G401.6 (cell line): ENCODE results near the gene TRIM2.

Experiments
- FAIRE-seq: peaks from 2 replicates; lab custom pipeline; 2012; peaks lifted over from hg19 to GRCh38; lab: Jason Lieb, UNC

TRIM2 gene

DNA sequence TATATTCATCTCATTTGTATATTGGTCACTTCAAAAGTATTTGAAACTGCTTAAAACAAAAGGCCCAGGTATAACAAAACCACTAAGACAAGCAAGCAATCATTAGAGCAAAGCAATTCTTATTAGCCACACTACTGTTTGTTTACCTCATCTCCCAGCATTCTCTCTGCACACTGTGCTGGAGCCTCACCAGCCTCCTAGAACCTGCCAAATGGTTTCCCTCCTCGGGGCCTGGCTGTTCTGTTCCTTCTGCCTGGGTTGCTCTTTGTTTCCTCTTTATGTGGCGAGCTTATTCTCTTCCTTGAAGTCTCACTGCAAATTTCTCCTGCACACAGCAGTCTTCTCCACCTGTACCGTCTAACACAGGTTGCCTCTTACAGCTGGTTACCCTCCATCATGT, 72.7 kb downstream of the TRIM2 start:
- FAIRE-seq: no peak

DNA sequence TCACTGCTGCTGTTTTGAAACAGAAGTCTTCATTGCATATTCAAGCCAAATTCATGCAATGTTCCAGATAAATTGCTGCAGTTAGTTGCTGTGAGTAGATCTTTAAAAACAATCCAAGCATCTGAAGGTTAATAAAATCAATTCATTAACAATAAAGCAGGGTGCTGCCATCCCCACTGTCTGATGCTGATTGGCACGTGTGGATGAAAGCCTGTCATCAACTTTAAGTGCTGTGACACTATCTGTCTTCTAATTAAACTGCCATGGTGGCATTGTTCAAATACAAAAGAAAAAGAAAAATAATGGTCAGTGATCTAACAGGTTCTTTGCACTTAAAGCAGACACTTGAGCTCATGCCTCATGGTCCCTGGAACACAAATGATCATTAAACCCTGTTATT, 77.2 kb downstream of the TRIM2 start:
- no peak for FAIRE-seq

DNA sequence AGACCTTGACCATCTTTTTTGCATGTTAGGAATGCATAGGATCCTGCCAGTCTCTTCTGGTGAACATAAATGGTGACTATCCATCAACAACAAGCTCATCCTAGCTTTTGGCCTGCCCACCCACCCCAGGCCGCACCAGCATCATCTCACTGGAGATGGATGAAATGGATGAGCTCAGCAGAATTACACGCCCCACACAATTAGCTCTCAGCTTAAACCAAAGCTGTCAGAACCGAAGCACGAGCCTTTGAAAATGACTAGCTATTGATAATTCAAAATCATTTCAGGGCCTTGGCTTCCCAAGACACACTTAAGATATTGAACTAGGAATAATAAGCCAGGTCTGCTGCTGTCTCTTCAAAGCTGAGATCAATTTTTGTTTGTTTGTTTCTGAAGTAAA, 77.8 kb downstream of the TRIM2 start:
- no peak for FAIRE-seq

DNA sequence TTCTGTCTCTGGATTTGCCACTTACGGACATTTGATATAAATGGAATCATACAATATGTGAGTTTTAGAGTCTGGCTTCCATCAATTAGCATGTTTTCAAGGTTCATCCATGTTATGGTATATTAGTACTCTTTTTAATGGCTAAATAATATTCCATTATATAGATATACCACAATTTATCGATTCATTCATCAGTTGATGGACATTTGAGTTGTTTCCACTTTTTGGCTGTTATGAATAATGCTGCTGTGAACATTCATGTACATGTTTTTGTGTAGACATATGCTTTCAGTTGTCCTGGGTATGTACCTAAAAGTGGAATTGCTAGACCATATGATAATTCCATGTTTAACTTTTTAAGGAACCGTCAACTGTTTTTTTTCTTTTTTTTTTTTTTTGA, 79.0 kb downstream of the TRIM2 start:
- no peak for FAIRE-seq

DNA sequence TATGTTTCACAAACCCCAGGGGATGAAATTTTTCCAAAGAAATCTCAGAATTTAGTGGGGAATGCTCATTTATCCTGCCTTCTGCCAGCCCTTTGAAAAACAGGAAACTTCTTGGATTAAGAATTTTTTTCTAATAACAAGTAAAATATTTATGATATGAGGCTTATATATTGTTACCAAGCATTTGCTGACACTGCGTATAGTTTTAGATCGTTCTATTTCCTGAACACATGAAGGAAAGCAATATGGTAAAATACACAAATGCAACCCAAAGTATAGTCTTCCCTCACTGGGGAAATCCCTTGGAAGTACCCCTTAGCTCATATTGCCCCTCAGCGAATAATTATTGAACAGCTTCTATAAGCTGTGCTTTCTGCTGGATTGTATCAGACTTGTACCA, 85.9 kb downstream of the TRIM2 start:
- no peak for FAIRE-seq

DNA sequence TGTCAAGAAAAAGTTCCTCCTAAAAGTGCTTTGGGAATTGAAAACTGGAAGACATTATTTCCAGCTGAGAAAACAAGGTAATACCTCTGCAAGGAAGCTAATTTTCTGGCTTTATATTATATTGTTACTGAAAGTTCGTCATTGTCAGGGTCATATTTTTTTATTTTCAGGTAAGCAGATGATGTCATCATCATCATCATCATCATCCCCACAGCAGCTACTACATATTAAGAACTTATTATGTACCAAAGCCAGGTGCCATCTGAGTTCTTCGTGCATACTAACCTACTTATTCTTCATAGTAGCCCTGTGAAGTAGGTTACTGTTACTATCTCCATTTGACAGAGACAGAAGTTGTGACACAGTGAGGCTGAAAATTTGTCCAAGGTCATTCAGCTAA, 87.3 kb downstream of the TRIM2 start:
- FAIRE-seq: no peak

DNA sequence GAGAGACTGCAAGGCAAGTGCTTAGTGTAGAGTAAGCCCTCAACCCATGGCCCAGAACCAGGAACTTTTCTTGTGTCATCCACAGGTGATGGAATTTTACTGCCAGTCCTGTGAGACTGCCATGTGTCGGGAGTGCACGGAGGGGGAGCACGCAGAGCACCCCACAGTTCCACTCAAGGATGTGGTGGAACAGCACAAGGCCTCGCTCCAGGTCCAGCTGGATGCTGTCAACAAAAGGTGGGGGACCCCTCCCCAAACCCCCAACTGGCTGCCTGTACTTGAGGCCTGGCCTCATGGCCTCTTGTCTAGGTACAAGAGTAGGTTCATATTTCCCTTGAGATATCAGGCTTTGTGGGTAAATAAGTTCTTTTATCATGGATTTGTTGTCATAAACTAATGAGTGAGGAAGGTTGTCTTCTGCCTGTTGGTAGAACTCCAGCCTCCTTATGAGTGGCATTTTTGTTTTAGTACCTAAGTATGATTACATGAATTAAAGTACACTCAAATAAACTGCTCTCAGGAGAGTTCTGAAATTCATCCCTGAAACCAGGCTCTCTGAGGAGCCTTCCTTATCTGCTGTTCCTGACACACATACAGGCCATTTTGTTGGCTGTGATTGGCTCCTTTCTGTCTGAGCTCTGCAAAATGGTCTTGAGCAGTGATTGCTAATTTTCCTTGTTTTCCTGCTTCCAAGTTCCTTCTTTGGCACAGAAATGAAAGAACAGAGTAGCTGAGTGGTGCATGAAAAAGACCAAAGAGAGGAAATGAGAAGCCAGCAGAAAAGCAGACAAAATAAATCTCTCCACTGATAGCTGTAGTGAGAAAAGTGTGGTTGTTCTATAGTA, 88.9 kb downstream of the TRIM2 start:
- no peak for FAIRE-seq

DNA sequence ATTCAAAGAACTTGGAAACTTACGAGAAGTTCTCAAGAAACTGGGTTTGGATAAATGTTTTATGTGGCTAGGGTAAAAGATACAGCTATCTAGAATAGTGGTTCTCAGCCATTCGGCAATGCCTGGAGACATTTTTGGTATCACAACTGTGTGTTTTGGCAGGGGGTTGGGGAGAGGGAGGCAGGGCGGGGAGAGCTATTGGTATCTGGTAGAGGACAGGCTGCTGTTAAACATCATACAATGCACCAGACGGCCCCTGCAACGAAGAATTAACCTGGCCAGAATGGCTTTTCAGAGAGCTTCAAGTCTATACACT, 89.5 kb downstream of the TRIM2 start:
- no peak for FAIRE-seq

DNA sequence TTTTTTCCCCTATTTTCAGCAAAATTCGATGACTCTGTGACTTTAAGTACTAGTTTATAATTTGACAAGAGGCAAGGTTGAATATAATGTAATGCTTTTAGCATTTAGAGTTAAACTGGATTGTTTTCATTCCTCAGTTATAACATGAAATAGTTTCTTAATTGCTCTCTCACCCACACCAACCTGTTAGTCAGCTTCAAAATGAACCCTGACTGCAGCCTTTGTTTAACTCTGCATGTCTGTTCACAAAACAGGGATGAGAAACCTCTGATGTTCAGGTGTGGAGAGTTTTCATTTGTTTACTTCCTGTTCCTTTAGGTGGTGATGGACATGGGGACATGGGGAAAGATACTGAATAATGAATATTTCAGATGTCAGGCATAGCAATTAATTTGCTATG, 90.4 kb downstream of the TRIM2 start:
- no peak for FAIRE-seq

DNA sequence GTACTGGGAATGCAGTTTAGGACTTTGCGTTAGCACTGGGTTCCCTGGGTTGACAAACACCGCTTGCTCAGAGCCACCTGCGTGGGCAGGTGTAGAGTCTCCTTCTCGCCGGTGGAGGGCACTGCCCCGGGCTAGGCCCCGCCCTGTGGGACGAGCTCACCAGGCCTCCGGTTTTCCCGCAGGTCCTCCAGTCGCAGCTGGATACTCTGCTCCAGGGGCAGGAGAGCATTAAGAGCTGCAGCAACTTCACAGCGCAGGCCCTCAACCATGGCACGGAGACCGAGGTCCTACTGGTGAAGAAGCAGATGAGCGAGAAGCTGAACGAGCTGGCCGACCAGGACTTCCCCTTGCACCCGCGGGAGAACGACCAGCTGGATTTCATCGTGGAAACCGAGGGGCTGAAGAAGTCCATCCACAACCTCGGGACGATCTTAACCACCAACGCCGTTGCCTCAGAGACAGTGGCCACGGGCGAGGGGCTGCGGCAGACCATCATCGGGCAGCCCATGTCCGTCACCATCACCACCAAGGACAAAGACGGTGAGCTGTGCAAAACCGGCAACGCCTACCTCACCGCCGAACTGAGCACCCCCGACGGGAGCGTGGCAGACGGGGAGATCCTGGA, 91.0 kb downstream of the TRIM2 start:
- no peak for FAIRE-seq

DNA sequence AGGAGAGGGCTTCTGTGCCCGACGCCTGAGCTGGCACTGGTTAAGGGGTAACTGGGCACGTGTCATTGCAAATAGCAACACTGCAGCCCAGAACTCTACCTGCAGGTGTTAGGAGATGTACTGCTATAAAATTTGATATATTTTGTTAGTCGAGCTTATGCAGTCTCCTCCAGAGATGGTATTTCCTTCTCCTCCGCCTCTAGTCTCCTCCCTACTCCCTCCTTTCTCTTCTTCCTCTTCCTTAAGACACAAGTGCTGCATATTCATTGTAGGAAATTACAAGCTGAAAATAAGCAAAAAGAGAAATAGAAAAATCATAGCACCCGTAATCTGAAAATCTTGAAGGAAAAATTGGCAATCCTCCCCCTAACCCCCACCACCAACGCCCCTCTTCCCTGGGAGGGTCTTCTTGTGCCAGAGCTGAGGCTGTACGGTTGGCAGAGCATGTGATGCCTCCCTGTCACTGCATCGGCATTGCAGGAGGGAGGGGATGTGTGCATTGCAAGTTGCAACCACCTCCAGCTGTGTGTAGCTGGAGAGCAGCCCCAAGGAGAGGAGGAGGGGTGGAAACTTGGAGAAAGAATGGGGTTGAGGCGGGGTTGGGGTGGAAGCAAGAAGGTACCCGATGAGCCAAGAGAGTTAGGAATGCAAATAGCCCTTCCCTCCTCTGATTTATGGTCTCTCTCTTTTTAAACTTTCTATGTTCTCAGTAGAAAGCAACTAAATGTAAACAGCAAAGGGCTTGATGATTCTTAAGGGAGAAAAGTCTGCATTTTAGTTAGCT, 92.0 kb downstream of the TRIM2 start:
- FAIRE-seq: no peak

DNA sequence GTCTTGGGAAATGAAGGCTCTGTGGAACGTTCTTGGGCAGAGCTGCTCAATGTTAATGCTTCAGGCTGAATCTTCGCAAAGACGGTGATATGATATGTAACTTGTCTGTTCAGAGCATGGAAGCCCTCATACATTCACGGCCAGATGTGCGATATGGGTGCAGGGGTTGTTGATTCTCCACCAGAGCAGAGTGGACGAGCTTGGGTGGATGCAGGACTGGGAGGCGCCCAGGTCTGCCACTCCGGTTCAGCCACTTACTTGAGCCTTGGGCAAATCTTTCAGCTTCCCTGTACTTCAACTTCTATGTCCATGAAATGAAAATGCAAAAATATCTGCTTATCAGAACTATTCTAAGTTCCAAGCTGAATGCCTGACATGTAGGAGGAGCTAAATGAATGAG, 92.9 kb downstream of the TRIM2 start:
- no peak for FAIRE-seq

DNA sequence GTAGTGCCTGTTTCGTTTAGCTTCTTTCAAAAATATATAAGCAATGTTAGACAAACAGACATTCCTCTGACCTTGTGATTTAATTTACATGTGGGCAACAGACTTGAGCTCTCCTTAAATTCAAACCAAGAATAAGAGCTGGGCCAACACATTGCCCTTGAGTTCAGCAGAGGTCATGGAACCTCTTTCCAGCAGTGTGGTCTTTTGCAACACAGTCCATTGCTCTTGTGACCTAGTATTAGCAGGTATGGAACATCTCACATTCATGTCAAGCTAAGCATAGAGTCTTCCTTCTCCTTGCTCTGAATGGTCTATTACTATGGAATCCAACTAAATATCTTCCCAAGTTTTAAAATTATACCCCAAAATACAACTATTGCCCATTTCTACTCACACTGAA, 106.5 kb downstream of the TRIM2 start:
- no peak for FAIRE-seq

DNA sequence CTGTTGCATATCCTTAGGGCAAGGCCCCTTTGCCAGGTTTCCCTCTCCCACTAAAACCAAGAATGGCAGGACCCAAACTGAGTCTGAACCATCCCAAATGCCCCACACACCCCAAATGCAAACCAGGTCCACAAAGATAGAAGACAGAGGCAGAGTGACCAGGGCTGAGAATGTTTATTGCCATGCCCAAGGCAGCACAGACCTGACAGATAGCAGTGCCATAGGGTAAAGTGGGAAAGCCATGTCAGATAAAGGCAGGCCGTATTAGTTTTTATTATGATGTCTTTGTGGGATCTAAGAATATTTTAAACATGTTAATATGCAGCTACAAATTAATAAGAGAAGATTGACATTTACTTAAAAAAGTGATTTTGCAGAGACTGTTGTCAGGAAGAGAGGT, 110.7 kb downstream of the TRIM2 start:
- FAIRE-seq: no peak

DNA sequence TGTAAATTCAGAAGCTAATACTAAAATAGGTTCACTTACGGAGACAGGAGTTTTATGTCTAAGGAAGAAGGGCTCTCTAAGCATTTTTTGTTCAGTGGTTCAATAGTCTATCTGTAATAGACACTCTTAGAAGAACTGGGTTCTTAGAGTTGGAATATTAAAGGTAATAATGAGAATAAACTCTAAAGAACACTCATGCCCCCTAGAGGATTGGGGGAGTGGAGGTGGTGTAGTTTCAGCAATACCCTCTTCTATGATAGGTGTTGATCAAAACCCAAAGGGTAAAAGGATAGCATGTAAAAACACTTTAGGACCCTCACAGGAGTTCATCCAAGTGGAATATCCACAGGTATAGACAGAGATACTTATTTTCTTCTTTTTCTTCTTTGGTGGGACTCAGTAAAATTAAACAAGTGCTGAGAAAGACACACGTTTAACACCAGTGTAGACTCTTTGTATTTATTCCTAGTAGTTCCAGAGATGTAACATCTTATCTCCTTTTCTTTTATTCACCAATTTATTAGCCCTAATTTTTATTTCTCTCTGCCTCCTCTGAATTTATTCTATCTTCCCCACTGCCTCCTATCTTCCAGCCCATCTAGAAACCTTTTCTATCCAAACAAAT, 114.6 kb downstream of the TRIM2 start:
- FAIRE-seq: peak; percentile 84

DNA sequence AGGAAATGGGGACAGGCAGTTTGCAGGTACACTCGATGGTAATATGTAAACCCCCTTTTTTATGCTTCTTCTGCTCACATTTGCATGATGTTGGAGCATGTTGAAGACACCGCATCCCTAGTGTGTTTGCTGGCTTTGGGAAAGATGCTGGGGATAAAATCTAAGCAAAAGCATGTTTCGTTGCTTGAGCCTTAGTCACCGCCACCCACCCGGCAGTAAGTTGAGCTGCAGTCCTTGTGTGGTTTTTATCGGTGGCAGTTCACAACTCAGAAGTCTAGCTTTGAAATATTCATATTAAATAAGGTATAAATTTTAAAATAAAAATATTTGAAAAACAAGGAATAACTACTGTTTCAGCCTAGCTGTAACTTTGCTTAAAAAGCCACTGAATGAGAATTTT, 118.5 kb downstream of the TRIM2 start:
- FAIRE-seq: no peak

DNA sequence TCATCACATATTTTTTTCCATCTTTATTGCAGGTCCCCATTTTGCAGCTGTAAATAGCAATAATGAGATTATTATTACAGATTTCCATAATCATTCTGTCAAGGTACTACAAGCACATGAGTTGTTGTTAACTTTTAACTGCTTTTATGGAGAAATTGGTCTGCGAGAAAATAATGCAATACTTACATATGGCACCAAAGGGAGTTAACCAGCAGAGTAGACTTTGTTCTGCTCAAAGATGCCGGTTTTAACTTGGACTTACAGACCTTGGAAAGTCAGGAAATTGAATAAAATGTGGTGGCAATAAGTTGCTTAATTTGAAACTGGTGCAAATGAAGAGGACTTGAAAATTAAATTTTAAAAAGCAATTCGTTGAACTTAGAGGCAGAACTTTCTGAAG, 119.8 kb downstream of the TRIM2 start:
- FAIRE-seq: no peak

DNA sequence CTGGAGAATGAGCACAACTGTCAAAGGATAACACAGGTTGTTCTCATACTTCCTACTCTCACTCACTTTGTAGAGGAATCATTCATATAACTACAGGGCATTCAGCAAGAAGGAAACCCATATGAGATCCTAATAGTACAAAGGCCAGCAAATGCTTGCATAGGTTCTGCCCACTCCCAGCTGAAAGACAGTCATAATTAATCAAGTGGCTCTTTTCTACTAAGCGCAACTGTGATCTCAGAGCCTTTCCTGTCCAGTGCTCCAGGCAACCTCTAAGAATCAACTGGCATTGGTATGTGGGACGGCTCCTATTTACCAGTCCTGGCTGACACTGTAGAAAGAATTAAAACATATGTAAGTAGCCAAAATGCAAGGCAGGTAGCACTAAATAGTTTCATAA, 121.3 kb downstream of the TRIM2 start:
- FAIRE-seq: no peak

DNA sequence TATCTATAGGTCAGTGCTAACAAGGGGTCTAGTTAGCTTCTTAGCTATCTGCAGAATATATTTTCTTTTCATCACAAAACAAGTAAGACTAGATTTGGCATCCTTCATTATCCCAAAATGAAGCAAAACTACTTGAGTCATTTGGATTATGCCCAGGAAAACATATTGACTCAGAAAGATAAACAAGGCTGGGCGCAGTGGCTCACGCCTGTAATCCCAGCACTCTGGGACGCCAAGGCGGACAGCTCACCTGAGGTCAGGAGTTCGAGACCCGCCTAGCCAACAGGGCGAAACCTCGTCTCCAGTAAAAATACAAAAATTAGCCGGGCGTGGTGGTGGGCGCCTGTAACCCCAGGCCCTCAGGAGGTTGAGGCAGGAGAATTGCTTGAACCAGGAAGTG, 122.3 kb downstream of the TRIM2 start:
- no peak for FAIRE-seq

DNA sequence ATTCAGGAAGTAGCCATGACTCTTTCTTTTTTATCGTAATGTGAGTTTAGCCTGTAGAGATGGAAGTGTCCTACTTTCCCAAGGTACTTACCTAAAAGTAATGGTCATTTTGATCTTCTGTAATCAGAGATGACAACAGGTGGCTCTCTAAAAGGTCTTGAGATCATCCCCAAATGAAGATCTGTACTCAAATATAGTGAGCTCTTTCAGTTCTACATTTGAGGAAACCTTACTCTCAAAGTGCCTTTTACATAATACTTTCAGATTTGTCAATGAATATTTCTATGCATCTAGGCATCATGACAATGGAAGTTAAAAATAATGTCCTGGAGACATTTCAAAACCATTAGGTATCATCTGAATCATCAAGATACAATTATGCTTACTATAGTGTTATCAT, 123.0 kb downstream of the TRIM2 start:
- FAIRE-seq: no peak

DNA sequence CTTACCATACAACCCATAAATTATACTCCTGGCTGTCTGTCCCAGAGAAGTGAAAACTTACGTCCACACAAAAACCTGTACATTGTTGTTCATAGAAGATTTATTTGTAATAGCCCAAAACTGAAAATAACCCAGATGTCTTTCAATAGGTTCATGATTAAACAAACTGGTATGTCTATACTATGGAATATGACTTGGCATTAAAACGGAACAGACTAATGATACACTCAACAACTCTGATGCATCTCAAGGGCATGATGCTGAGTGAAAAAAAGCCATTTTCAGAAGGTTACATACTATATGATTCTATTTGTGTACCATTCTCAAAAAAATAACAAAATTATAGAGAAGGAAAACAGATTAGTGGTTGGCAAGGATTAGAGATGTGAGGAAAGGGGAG, 128.7 kb downstream of the TRIM2 start:
- no peak for FAIRE-seq

DNA sequence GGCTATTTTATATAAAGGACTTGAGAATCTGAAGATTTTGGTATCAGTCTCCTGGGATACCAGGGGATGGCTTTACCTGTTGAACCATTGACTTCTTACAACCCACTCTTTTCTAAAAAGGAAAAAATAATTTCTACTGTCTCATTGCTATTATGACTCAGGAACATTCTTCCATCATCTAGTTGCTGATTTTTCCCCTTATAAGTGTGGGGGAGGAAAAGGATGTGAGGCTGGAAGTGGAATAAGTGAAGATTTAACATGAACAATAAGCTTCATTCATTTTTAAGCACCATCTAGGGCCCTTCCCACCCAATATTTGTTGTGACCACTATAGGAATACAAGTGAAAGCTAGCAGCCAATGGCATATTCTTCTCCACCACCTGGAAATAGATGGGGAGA, 129.6 kb downstream of the TRIM2 start:
- no peak for FAIRE-seq

DNA sequence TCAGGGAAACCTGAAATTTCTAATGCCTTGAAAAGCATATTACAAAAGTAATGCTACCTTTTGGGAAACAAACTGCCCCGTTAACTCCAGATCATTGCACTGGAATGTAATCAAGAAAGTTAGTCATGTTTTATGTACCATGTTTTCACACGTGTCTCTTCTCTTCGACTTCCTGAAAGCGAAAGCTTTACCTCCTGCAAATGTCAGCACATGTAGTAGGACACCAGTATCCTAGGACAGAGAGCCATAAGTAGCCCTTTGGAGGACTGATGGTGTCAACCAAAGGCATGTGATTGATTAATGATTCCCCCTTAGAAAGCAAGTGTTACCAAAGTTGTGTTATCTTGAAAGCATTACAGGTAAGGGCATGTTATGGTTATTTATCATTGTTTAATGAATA, 131.4 kb downstream of the TRIM2 start:
- FAIRE-seq: no peak
